HG03439 (cell line): Measurements from ENCODE around the gene AMN1.
A peak's percentile ranks its signal among the peaks of the same experiment; 100 is the strongest.
"Not testable (repeated sequence)": the region's sequence is repeated elsewhere in the genome, so short reads cannot be mapped to it uniquely, and the experiment has no call there.

Source experiments
- ATAC-seq: cut with Tn5 transposase; IDR thresholded peaks from one replicate; pipeline ENCODE4 v1.9.1; 2021; ENCODE audit warnings: mild to moderate bottlenecking, moderate library complexity; ENCODE audit not compliant: unreplicated experiment

AMN1 gene

GRCh38 chr12:31687101-31687527 lies 41.7 kb downstream of the AMN1 start:
- ATAC-seq: peak; percentile 57

- ATAC-seq: no peak
These were observed 43.0 kb downstream of the AMN1 start for GRCh38 chr12:31685801-31686200.

GRCh38 chr12:31682136-31682962 lies 46.5 kb downstream of the AMN1 start:
- peak; percentile 80 for ATAC-seq

GRCh38 chr12:31672521-31672920 lies 56.3 kb downstream of the AMN1 start:
- no peak for ATAC-seq

- ATAC-seq: not testable (repeated sequence)
These were observed 59.2 kb downstream of the AMN1 start for GRCh38 chr12:31669582-31669981.

- no peak for ATAC-seq
These were observed 59.8 kb downstream of the AMN1 start for GRCh38 chr12:31669020-31669419.

- no peak for ATAC-seq
These were observed 64.8 kb downstream of the AMN1 start for GRCh38 chr12:31664038-31664437.

GRCh38 chr12:31663576-31663975 lies 65.2 kb downstream of the AMN1 start:
- no peak for ATAC-seq

GRCh38 chr12:31662176-31662849 lies 66.5 kb downstream of the AMN1 start:
- ATAC-seq: no peak

- ATAC-seq: peak; percentile 100
These were observed 69.5 kb downstream of the AMN1 start, which contains the start of gene ETFBKMT for GRCh38 chr12:31659087-31659942. Gene ETFBKMT (plus strand): TSS chr12:31659688. CDS start chr12:31661954, 2,266 bp downstream.

GRCh38 chr12:31658471-31659086 lies 70.2 kb downstream of the AMN1 start:
- ATAC-seq: peak; percentile 1

GRCh38 chr12:31655792-31656191 lies 73.0 kb downstream of the AMN1 start:
- no peak for ATAC-seq

- no peak for ATAC-seq
These were observed 73.6 kb downstream of the AMN1 start for GRCh38 chr12:31655208-31655607.

- no peak for ATAC-seq
These were observed 76.8 kb downstream of the AMN1 start for GRCh38 chr12:31651893-31652521.

GRCh38 chr12:31650918-31651317 lies 77.9 kb downstream of the AMN1 start:
- ATAC-seq: no peak

- no peak for ATAC-seq
These were observed 81.7 kb downstream of the AMN1 start for GRCh38 chr12:31647086-31647491.

GRCh38 chr12:31645924-31646323 lies 82.9 kb downstream of the AMN1 start:
- ATAC-seq: no peak

- no peak for ATAC-seq
These were observed 84.3 kb downstream of the AMN1 start for GRCh38 chr12:31644536-31644935.

- no peak for ATAC-seq
These were observed 87.2 kb downstream of the AMN1 start for GRCh38 chr12:31641509-31642090.

GRCh38 chr12:31634620-31635019 lies 94.2 kb downstream of the AMN1 start:
- ATAC-seq: no peak
